ENCODE measurements around the gene VWA2.
"Not testable (repeated sequence)": the region's sequence is repeated elsewhere in the genome, so short reads cannot be mapped to it uniquely, and the experiment has no call there.

The VWA2 gene

GRCh38 chr10:114327537-114328440 lies 88.7 kb downstream of the VWA2 start:
- ATAC-seq = no peak
- Mint-ChIP-seq H3K36me3 (no peaks in the 10 kb centered on the region), H3K9me3 (no peaks in the 10 kb centered on the region), H3K4me1 (no peaks in the 10 kb centered on the region), H3K4me3 (no peak overlapping the region), H3K27me3 (peaks cover 4% of the 10 kb centered on the region), H3K27ac (no peak overlapping the region)

DNA sequence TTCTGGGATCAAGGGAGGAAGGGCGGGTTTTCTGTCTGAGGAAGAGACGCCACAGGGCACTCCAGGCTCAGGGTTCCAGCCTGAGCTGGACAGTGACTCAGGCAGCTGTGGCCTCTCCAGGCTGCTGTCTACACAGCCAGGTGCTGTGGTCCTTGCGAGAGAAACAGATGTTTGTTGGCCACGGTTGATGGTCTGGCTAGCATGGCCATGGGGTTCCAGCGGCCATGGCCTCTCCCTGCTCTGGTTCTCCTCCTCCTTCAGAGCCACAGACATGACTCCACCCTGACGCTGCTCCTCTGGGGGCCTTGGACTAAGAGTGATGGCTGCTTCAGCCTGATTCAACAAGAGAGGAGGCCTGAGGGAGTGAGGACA lies 89.4 kb downstream of the VWA2 start:
- Mint-ChIP-seq H3K4me1 (no peaks in the 10 kb centered on the region), H3K27ac (no peak overlapping the region), H3K36me3 (no peaks in the 10 kb centered on the region), H3K9me3 (no peaks in the 10 kb centered on the region), H3K27me3 (no peaks in the 10 kb centered on the region), H3K4me3 (no peak overlapping the region)
- ATAC-seq = no peak

DNA sequence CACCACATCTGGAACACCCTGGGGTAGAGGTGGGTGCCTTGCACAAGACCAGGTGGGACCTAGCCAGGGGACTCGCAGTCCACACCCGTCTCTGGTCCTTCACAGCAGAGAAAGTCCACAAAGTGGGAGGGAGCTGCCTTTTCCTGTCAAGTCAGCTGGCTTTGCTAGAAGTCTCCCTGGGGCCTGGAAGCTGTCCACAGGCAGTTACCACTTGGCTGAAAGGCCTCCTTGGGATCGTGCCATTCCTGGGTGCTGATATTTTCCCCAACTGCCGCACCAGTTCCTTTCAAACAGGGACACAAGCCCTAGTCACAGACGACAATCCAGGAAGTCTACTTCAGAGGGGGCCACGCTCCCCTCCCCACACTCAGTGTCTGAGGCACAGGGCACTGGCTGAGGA lies 89.8 kb downstream of the VWA2 start:
- H3K36me3 Mint-ChIP-seq = no peaks in the 10 kb centered on the region
- H3K27me3 Mint-ChIP-seq = no peaks in the 10 kb centered on the region
- no peaks in the 10 kb centered on the region for H3K4me1 Mint-ChIP-seq
- no peak overlapping the region for H3K4me3 Mint-ChIP-seq
- no peak overlapping the region for H3K27ac Mint-ChIP-seq
- no peaks in the 10 kb centered on the region for H3K9me3 Mint-ChIP-seq
- no peak for ATAC-seq

GRCh38 chr10:114329634-114330365 lies 90.7 kb downstream of the VWA2 start:
- H3K36me3 Mint-ChIP-seq = no peaks in the 10 kb centered on the region
- no peak for ATAC-seq
- no peak overlapping the region for H3K4me3 Mint-ChIP-seq
- no peaks in the 10 kb centered on the region for H3K9me3 Mint-ChIP-seq
- no peaks in the 10 kb centered on the region for H3K27me3 Mint-ChIP-seq
- H3K4me1 Mint-ChIP-seq = no peaks in the 10 kb centered on the region
- no peak overlapping the region for H3K27ac Mint-ChIP-seq

DNA sequence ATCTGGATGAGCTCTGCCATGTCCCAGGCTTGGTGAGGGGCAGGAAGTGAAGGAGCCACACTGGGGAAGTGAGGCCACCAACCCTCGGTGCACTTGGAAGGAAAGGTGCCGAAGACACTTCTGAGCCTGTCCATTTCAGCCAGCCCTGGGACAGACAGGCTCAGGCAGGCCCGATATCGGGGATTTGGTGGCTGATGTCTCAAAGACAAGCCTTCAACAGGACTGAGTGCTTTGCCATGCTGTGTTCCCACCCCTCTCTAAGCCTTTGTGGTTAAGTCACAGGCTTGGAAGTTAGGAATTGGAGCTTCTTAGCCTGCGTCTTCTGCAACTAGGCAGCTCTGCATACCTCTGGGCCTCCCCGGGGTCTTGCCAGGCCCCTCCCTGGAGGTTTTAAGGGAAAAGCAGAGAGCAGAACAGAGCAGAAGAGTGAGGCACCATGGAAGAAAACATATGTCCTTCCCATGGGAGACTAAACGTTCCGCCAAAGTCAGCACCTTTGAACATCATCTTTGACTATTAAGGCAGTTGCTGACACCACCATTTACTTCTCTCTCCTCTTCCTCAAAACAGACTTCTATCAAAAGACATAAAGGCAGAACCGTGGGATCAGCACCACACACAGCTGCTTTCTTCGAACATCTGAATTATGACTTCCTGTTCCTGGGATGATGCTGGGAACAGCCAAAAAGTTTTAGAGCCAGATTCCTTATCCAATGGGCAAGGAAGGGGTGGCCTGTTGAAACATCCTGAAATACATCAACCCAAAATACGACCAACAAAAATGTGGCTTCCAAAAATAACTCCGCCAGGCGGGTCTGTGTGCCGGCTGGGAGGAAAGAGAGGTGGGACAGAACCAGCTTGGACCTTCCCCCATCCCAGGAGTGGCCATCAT lies 93.5 kb downstream of the VWA2 start:
- Mint-ChIP-seq H3K27me3 (no peaks in the 10 kb centered on the region), H3K4me1 (no peaks in the 10 kb centered on the region), H3K27ac (no peak overlapping the region), H3K36me3 (no peaks in the 10 kb centered on the region), H3K9me3 (no peaks in the 10 kb centered on the region), H3K4me3 (no peak overlapping the region)
- no peak for ATAC-seq

DNA sequence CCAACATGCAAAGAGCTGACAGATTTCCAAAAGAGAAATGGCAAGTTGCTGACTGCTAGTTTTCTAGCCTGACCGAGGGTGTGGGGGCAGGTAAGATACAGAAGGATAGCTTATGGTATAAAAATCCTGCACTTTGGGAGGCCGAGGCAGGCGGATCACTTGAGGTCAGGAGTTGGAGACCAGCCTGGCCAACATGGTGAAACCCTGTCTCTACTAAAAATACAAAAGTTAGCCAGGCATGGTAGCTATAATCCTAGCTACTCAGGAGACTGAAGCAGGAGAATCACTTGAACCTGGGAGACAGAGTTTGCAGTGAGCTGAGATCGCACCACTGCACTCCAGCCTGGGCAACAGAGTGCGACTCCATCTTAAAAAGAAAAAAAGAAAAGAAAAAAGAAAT lies 94.4 kb downstream of the VWA2 start:
- H3K36me3 Mint-ChIP-seq, H3K4me3 Mint-ChIP-seq, ATAC-seq, H3K4me1 Mint-ChIP-seq, H3K9me3 Mint-ChIP-seq, H3K27ac Mint-ChIP-seq, H3K27me3 Mint-ChIP-seq: not testable (repeated sequence)

DNA sequence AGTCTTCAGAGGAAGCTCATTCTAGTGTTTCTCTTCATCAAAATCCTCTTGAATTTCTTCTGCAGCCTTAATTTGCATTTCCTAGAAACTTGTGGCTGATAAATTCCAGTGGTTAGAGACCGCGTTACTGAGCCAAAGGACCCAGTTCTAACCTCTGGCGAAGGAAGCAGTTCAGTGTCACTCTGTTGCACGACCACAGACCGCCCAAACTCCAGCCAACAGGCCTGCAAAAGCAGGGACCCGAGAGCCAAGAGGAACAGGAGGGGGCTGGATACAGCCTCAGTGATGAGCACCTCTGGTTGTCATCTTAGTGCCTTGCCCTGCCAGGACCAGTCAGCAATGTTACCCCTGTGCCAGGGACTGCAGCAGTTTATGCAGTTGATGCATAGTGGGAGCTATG lies 95.2 kb downstream of the VWA2 start:
- H3K9me3 Mint-ChIP-seq = no peaks in the 10 kb centered on the region
- no peaks in the 10 kb centered on the region for H3K36me3 Mint-ChIP-seq
- no peak overlapping the region for H3K4me3 Mint-ChIP-seq
- H3K27me3 Mint-ChIP-seq = no peaks in the 10 kb centered on the region
- ATAC-seq = no peak
- no peak overlapping the region for H3K27ac Mint-ChIP-seq
- no peaks in the 10 kb centered on the region for H3K4me1 Mint-ChIP-seq

- Mint-ChIP-seq H3K27me3 (no peaks in the 10 kb centered on the region), H3K9me3 (no peaks in the 10 kb centered on the region), H3K4me1 (no peaks in the 10 kb centered on the region), H3K36me3 (no peaks in the 10 kb centered on the region), H3K4me3 (no peak overlapping the region), H3K27ac (no peak overlapping the region)
- no peak for ATAC-seq
These were observed 96.6 kb downstream of the VWA2 start for GRCh38 chr10:114335614-114336013.

- Mint-ChIP-seq H3K4me1 (no peaks in the 10 kb centered on the region), H3K9me3 (no peaks in the 10 kb centered on the region), H3K4me3 (no peak overlapping the region), H3K36me3 (no peaks in the 10 kb centered on the region), H3K27me3 (no peaks in the 10 kb centered on the region), H3K27ac (no peak overlapping the region)
- ATAC-seq = no peak
These were observed 97.9 kb downstream of the VWA2 start for GRCh38 chr10:114336823-114337509.

- no peak overlapping the region for H3K4me3 Mint-ChIP-seq
- no peak overlapping the region for H3K27ac Mint-ChIP-seq
- no peaks in the 10 kb centered on the region for H3K36me3 Mint-ChIP-seq
- ATAC-seq = peak; percentile 60
- no peaks in the 10 kb centered on the region for H3K4me1 Mint-ChIP-seq
- H3K27me3 Mint-ChIP-seq = no peaks in the 10 kb centered on the region
- no peaks in the 10 kb centered on the region for H3K9me3 Mint-ChIP-seq
These were observed 98.7 kb downstream of the VWA2 start for GRCh38 chr10:114337510-114338462.

- no peaks in the 10 kb centered on the region for H3K9me3 Mint-ChIP-seq
- peaks cover 9% of the 10 kb centered on the region for H3K27me3 Mint-ChIP-seq
- no peak overlapping the region for H3K27ac Mint-ChIP-seq
- ATAC-seq = no peak
- H3K4me3 Mint-ChIP-seq = no peak overlapping the region
- no peaks in the 10 kb centered on the region for H3K4me1 Mint-ChIP-seq
- no peaks in the 10 kb centered on the region for H3K36me3 Mint-ChIP-seq
These were observed 101.8 kb downstream of the VWA2 start for GRCh38 chr10:114340816-114341215.

Data from stimulated activated memory B cell treated with anti-CD40 and anti-IgM and Interleukin-4, amounts not matched to agents 10 μg/mL and 1 μg/mL and 100 μg/mL, for 72 hours (primary cell).